Measurements from ENCODE around the gene BTRC. TPM values are rescaled to one million over a fixed set of nuclear protein-coding genes. Genes with fewer than 3 reads are reported as not detected.

Gene BTRC
- polyA plus RNA-seq (2013, experiment 1 of 4), result 29.6 TPM
- polyA plus RNA-seq (2013, experiment 2 of 4), result 36.7 TPM
- 18.6 TPM for polyA plus RNA-seq (2013, experiment 3 of 4)
- 22.8 TPM for polyA plus RNA-seq (2013, experiment 4 of 4)

- H3K4me1 ChIP-seq (ENCODE audit: control insufficient read depth, insufficient read depth, low read length), result peaks cover 5% of the 10 kb centered on the region
- peak within 1 kb of the TSS; percentile 90 for H3K27ac ChIP-seq (ENCODE audit: insufficient read depth, low read depth, low read length, poor library complexity, severe bottlenecking)
- WGBS, 2 experiments, result 0% methylated on average over 50 of the region's 50 CpGs
- peak within 1 kb of the TSS; percentile 78 for H3K4me3 ChIP-seq (ENCODE audit: insufficient read depth, low read depth, low read length)
- H3K9me3 ChIP-seq (ENCODE audit: control insufficient read depth, low read length), result no peaks in the 10 kb centered on the region
- H3K27me3 ChIP-seq (ENCODE audit: control insufficient read depth, insufficient read depth, low read length, poor library complexity, severe bottlenecking), result no peaks in the 10 kb centered on the region
- H3K36me3 ChIP-seq (ENCODE audit: control insufficient read depth, insufficient read depth, low read length), result no peaks in the 10 kb centered on the region
Observed at GRCh38 chr10:101353692-101354327, at the start of gene BTRC. BTRC (plus strand) TSS chr10:101354165; CDS start chr10:101354181, 16 bp downstream.

GRCh38 chr10:101304316-101304715, 49.6 kb upstream of the BTRC start:
- Histone ChIP-seq H3K9me3 (ENCODE audit: control insufficient read depth, low read length) (no peaks in the 10 kb centered on the region), H3K27ac (ENCODE audit: insufficient read depth, low read depth, low read length, poor library complexity, severe bottlenecking) (no peak overlapping the region), H3K4me3 (ENCODE audit: insufficient read depth, low read depth, low read length) (no peak overlapping the region), H3K36me3 (ENCODE audit: control insufficient read depth, insufficient read depth, low read length) (no peaks in the 10 kb centered on the region), H3K27me3 (ENCODE audit: control insufficient read depth, insufficient read depth, low read length, poor library complexity, severe bottlenecking) (peaks cover 35% of the 10 kb centered on the region), H3K4me1 (ENCODE audit: control insufficient read depth, insufficient read depth, low read length) (peaks cover 43% of the 10 kb centered on the region)
- 93 to 95% methylated on average over 8 to 9 of the region's 9 CpGs for WGBS, 2 experiments

GRCh38 chr10:101305320-101306241, 48.4 kb upstream of the BTRC start:
- peak overlapping the region; percentile 60 for H3K27ac ChIP-seq (ENCODE audit: insufficient read depth, low read depth, low read length, poor library complexity, severe bottlenecking)
- no peaks in the 10 kb centered on the region for H3K9me3 ChIP-seq (ENCODE audit: control insufficient read depth, low read length)
- H3K4me3 ChIP-seq (ENCODE audit: insufficient read depth, low read depth, low read length), result no peak overlapping the region
- H3K27me3 ChIP-seq (ENCODE audit: control insufficient read depth, insufficient read depth, low read length, poor library complexity, severe bottlenecking), result peaks cover 29% of the 10 kb centered on the region
- H3K4me1 ChIP-seq (ENCODE audit: control insufficient read depth, insufficient read depth, low read length), result peaks cover 43% of the 10 kb centered on the region
- no peaks in the 10 kb centered on the region for H3K36me3 ChIP-seq (ENCODE audit: control insufficient read depth, insufficient read depth, low read length)
- WGBS, 2 experiments, result 55 to 61% methylated on average over 17 of the region's 17 CpGs

GRCh38 chr10:101308051-101308450, 45.9 kb upstream of the BTRC start:
- Histone ChIP-seq H3K36me3 (ENCODE audit: control insufficient read depth, insufficient read depth, low read length) (no peaks in the 10 kb centered on the region), H3K4me1 (ENCODE audit: control insufficient read depth, insufficient read depth, low read length) (peaks cover 45% of the 10 kb centered on the region), H3K27me3 (ENCODE audit: control insufficient read depth, insufficient read depth, low read length, poor library complexity, severe bottlenecking) (peaks cover 23% of the 10 kb centered on the region), H3K27ac (ENCODE audit: insufficient read depth, low read depth, low read length, poor library complexity, severe bottlenecking) (no peak overlapping the region), H3K4me3 (ENCODE audit: insufficient read depth, low read depth, low read length) (no peak overlapping the region), H3K9me3 (ENCODE audit: control insufficient read depth, low read length) (no peaks in the 10 kb centered on the region)
- 73 to 74% methylated on average over 2 of the region's 2 CpGs for WGBS, 2 experiments

GRCh38 chr10:101310529-101311184, 43.3 kb upstream of the BTRC start:
- Histone ChIP-seq H3K36me3 (ENCODE audit: control insufficient read depth, insufficient read depth, low read length) (no peaks in the 10 kb centered on the region), H3K4me1 (ENCODE audit: control insufficient read depth, insufficient read depth, low read length) (peaks cover 21% of the 10 kb centered on the region), H3K4me3 (ENCODE audit: insufficient read depth, low read depth, low read length) (peak overlapping the region; percentile 24), H3K9me3 (ENCODE audit: control insufficient read depth, low read length) (no peaks in the 10 kb centered on the region), H3K27ac (ENCODE audit: insufficient read depth, low read depth, low read length, poor library complexity, severe bottlenecking) (no peak overlapping the region), H3K27me3 (ENCODE audit: control insufficient read depth, insufficient read depth, low read length, poor library complexity, severe bottlenecking) (peaks cover 17% of the 10 kb centered on the region)
- WGBS, 2 experiments, result 73% methylated on average over 25 of the region's 25 CpGs

- Histone ChIP-seq H3K4me1 (ENCODE audit: control insufficient read depth, insufficient read depth, low read length) (peaks cover 13% of the 10 kb centered on the region), H3K27ac (ENCODE audit: insufficient read depth, low read depth, low read length, poor library complexity, severe bottlenecking) (no peak overlapping the region), H3K9me3 (ENCODE audit: control insufficient read depth, low read length) (no peaks in the 10 kb centered on the region), H3K36me3 (ENCODE audit: control insufficient read depth, insufficient read depth, low read length) (no peaks in the 10 kb centered on the region), H3K4me3 (ENCODE audit: insufficient read depth, low read depth, low read length) (peak overlapping the region; percentile 24), H3K27me3 (ENCODE audit: control insufficient read depth, insufficient read depth, low read length, poor library complexity, severe bottlenecking) (peaks cover 17% of the 10 kb centered on the region)
- 44 to 46% methylated on average over 14 to 15 of the region's 15 CpGs for WGBS, 2 experiments
Observed at GRCh38 chr10:101311185-101312066, 42.5 kb upstream of the BTRC start.

- 61 to 92% methylated on average over 2 to 3 of the region's 3 CpGs for WGBS, 2 experiments
- no peak overlapping the region for H3K27ac ChIP-seq (ENCODE audit: insufficient read depth, low read depth, low read length, poor library complexity, severe bottlenecking)
- H3K4me3 ChIP-seq (ENCODE audit: insufficient read depth, low read depth, low read length), result no peak overlapping the region
- no peaks in the 10 kb centered on the region for H3K9me3 ChIP-seq (ENCODE audit: control insufficient read depth, low read length)
- no peaks in the 10 kb centered on the region for H3K36me3 ChIP-seq (ENCODE audit: control insufficient read depth, insufficient read depth, low read length)
- peaks cover 33% of the 10 kb centered on the region for H3K4me1 ChIP-seq (ENCODE audit: control insufficient read depth, insufficient read depth, low read length)
- no peaks in the 10 kb centered on the region for H3K27me3 ChIP-seq (ENCODE audit: control insufficient read depth, insufficient read depth, low read length, poor library complexity, severe bottlenecking)
Observed at GRCh38 chr10:101319241-101319915, 34.6 kb upstream of the BTRC start.

- Histone ChIP-seq H3K4me1 (ENCODE audit: control insufficient read depth, insufficient read depth, low read length) (peaks cover 33% of the 10 kb centered on the region), H3K36me3 (ENCODE audit: control insufficient read depth, insufficient read depth, low read length) (no peaks in the 10 kb centered on the region), H3K27me3 (ENCODE audit: control insufficient read depth, insufficient read depth, low read length, poor library complexity, severe bottlenecking) (no peaks in the 10 kb centered on the region), H3K9me3 (ENCODE audit: control insufficient read depth, low read length) (no peaks in the 10 kb centered on the region), H3K27ac (ENCODE audit: insufficient read depth, low read depth, low read length, poor library complexity, severe bottlenecking) (no peak overlapping the region), H3K4me3 (ENCODE audit: insufficient read depth, low read depth, low read length) (no peak overlapping the region)
- 71 to 86% methylated on average over 4 of the region's 4 CpGs for WGBS, 2 experiments
Observed at GRCh38 chr10:101321073-101321472, 32.9 kb upstream of the BTRC start.
